Mammary epithelial cell (primary cell): ENCODE data around the gene CREBBP.

ENCODE experiments used
- EZH2 ChIP-seq: IDR thresholded peaks from 2 replicates; pipeline ENCODE4 v1.6.1; 2012; ENCODE audit warnings: low read length, inconsistent platforms, borderline replicate concordance
- TF ChIP-seq, protein P1 (sequence below), 2 donors: IDR thresholded peaks in 1 of 2; conservative IDR thresholded peaks in 1 of 2; 2 replicates each; pipeline ENCODE4 v1.5.1; 2011 to 2012; ENCODE audit warnings: inconsistent platforms in 2 of 2, low read length in 2 of 2, mild to moderate bottlenecking in 2 of 2, control low read depth in 1 of 2, low read depth in 1 of 2; ENCODE audit not compliant: insufficient read depth in 1 of 2; ENCODE audit errors: extremely low read depth in 1 of 2

DNA sequence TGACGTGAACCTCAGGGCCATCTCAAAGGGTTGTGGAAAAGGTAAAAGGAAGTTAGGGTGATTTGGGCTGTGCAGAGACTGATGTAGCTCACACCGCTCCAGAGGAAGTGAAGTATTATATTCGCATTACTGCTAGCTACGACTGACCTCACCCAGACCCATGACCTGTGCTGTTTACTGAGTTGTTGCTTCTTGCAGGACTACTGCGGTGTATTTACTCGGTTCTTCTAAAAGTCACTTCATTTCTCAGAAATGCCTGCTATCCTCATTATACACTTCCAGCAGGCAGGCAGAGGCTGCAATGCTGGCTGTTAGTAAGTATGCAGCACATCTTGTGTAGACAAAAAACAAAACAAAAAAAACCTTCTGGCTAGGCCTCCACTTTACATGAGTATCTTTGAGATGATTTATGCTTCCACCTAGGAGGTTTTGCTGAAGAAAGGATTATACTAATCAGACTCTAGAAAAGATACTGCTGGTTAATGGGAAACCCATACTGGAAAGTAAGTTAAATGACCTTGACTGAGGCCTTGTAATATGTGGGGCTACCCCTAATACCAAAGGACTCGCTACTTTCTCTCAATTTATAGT lies 76.0 kb downstream of the CREBBP start:
- TF ChIP-seq, protein P1, sequence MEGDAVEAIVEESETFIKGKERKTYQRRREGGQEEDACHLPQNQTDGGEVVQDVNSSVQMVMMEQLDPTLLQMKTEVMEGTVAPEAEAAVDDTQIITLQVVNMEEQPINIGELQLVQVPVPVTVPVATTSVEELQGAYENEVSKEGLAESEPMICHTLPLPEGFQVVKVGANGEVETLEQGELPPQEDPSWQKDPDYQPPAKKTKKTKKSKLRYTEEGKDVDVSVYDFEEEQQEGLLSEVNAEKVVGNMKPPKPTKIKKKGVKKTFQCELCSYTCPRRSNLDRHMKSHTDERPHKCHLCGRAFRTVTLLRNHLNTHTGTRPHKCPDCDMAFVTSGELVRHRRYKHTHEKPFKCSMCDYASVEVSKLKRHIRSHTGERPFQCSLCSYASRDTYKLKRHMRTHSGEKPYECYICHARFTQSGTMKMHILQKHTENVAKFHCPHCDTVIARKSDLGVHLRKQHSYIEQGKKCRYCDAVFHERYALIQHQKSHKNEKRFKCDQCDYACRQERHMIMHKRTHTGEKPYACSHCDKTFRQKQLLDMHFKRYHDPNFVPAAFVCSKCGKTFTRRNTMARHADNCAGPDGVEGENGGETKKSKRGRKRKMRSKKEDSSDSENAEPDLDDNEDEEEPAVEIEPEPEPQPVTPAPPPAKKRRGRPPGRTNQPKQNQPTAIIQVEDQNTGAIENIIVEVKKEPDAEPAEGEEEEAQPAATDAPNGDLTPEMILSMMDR (conservative IDR thresholded peaks at IDR 0.05 in 1 of 2, IDR thresholded peaks at IDR 0.05 in 1 of 2; ENCODE audit: extremely low read depth in 1 of 2, insufficient read depth in 1 of 2, low read depth in 1 of 2, low read length in 2 of 2), result no peak
- TF ChIP-seq EZH2, result no peak
